Breast epithelium (tissue), 3 donors: ENCODE results near the gene CDC45.

Experiments used
- POLR2A ChIP-seq: fragments of 450-650 bp; IDR thresholded peaks from one replicate; pipeline ENCODE4 v1.6.1; 2016; ENCODE audit warnings: antibody characterized with exemption, mild to moderate bottlenecking, moderate library complexity
- TF ChIP-seq, protein P1 (sequence below), 3 donors: fragments of 450-650 bp; IDR thresholded peaks; one replicate each; pipeline ENCODE4 v1.5.1; 2016 to 2017; ENCODE audit warnings: antibody characterized with exemption in 3 of 3, mild to moderate bottlenecking in 3 of 3, moderate library complexity in 3 of 3

DNA sequence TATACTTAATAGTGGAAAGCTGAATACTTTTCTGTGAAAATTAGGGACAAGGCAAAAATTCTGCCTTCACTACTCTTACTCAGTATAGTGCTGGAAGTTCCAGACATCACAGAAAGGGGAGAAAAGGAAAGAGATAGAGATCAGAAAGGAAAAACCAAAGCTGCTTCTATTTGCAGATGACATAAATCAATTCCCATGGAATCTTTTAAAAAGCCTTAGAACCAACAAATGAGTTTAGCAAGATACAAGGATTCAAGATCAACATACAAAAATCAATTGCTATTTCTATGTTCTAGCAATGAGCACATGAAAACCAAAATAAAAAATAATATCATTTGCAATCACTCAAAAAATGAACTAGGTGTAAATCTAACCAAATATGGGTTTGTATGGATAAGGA lies 60.7 kb downstream of the CDC45 start:
- TF ChIP-seq, protein P1, sequence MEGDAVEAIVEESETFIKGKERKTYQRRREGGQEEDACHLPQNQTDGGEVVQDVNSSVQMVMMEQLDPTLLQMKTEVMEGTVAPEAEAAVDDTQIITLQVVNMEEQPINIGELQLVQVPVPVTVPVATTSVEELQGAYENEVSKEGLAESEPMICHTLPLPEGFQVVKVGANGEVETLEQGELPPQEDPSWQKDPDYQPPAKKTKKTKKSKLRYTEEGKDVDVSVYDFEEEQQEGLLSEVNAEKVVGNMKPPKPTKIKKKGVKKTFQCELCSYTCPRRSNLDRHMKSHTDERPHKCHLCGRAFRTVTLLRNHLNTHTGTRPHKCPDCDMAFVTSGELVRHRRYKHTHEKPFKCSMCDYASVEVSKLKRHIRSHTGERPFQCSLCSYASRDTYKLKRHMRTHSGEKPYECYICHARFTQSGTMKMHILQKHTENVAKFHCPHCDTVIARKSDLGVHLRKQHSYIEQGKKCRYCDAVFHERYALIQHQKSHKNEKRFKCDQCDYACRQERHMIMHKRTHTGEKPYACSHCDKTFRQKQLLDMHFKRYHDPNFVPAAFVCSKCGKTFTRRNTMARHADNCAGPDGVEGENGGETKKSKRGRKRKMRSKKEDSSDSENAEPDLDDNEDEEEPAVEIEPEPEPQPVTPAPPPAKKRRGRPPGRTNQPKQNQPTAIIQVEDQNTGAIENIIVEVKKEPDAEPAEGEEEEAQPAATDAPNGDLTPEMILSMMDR (IDR thresholded peaks at IDR 0.05), result no peak
- no peak for TF ChIP-seq POLR2A
